Naive thymus-derived CD8-positive, alpha-beta T cell (primary cell): ENCODE data around the gene TMEM209. TPM values are rescaled to one million over a fixed set of nuclear protein-coding genes. Genes with fewer than 3 reads are reported as not detected.

Experiments used
- ATAC-seq, 2 donors: fragments of 150-1000 bp; cut with Tn5 transposase in 1 of 2; sonication (Bioruptor Pico), chemical (Tn5 transposase) in 1 of 2; 1 replicate in 1 of 2; 2 replicates in 1 of 2; pipeline ENCODE4 v1.10.0; 2021; ENCODE audit warnings: mild to moderate bottlenecking in 2 of 2, moderate library complexity in 2 of 2
- POLR2A ChIA-PET: fragments of 350-600 bp; sonication (Branson Sonifier 250); formaldehyde crosslinking; loops from one replicate; lab custom pipeline; 2021; ENCODE audit warnings: antibody characterized with exemption; lab: Charles Lee
- DNase-seq, 10 donors: peaks; one replicate each; pipeline versions ENCODE4 v3.0.0 to v3.0.0-alpha.2; 2020 to 2022
- H3K27ac Mint-ChIP-seq, 10 donors: one replicate each; pipeline ENCODE4 v1.8.0; 2020 to 2022; ENCODE audit warnings: mild to moderate bottlenecking in 10 of 10, mixed read lengths in 10 of 10, moderate library complexity in 4 of 10, inconsistent platforms in 1 of 10
- H3K27me3 Mint-ChIP-seq, 5 donors: one replicate each; pipeline ENCODE4 v1.8.0; 2021 to 2022; ENCODE audit warnings: mixed read lengths in 5 of 5
- H3K36me3 Mint-ChIP-seq, 3 donors: one replicate each; pipeline ENCODE4 v1.8.0; 2020 to 2022; ENCODE audit warnings: mixed read lengths in 3 of 3, mild to moderate bottlenecking in 2 of 3, inconsistent platforms in 1 of 3
- H3K4me1 Mint-ChIP-seq, 4 donors: one replicate each; pipeline ENCODE4 v1.8.0; 2021 to 2022; ENCODE audit warnings: mixed read lengths in 4 of 4
- H3K4me3 Mint-ChIP-seq, 10 donors: one replicate each; pipeline ENCODE4 v1.8.0; 2020 to 2022; ENCODE audit warnings: mild to moderate bottlenecking in 10 of 10, mixed read lengths in 10 of 10, moderate library complexity in 6 of 10, inconsistent platforms in 1 of 10
- H3K9me3 Mint-ChIP-seq, 9 donors: one replicate each; pipeline ENCODE4 v1.8.0; 2020 to 2022; ENCODE audit warnings: mixed read lengths in 9 of 9, mild to moderate bottlenecking in 3 of 9, inconsistent platforms in 1 of 9, moderate library complexity in 1 of 9
- polyA plus RNA-seq, 3 donors: library from polyadenylated mRNA; unstranded; fragments of 300-500 nt; fragmentation: Illumina TruSeq; gene quantifications; one replicate each; pipeline ENCODE4 v1.2.3, GENCODE V29; 2021
- total RNA-seq, 8 experiments: library from RNA in 2 of 8; stranded (reverse) in 2 of 8; gene quantifications; one replicate each; pipeline ENCODE4 v1.2.3 and lab custom pipeline; 2021 to 2026

Gene TMEM209
- total and polyA plus RNA-seq, 5 experiments from 2014 or later: 36.9 to 44.3 (median 40.8) TPM

- no peak overlapping the region for H3K4me3 Mint-ChIP-seq
- H3K27ac Mint-ChIP-seq: peak overlapping the region in 1 of 10 donors; percentile 70
- no peaks in the 10 kb centered on the region for H3K27me3 Mint-ChIP-seq
- peaks cover 8 to 25% (median 19%) of the 10 kb centered on the region in 4 donors for H3K4me1 Mint-ChIP-seq
- POLR2A ChIA-PET: no interaction called here
- ATAC-seq (no peak), DNase-seq (no peak)
- H3K36me3 Mint-ChIP-seq: peaks cover 6 to 39% (median 28%) of the 10 kb centered on the region in 3 donors
- H3K9me3 Mint-ChIP-seq: no peaks in the 10 kb centered on the region
Observed at GRCh38 chr7:130136579-130137167, 68.5 kb downstream of the TMEM209 start.

GRCh38 chr7:130135208-130136205 lies 69.7 kb downstream of the TMEM209 start:
- H3K4me1 Mint-ChIP-seq: peaks cover 7 to 20% (median 13%) of the 10 kb centered on the region in 4 donors
- no peaks in the 10 kb centered on the region for H3K27me3 Mint-ChIP-seq
- POLR2A ChIA-PET: interaction anchor here (0.6 kb wide), 1 partner anchor 12 kb away, joined by 4 read pairs; no protein-coding TSS in a partner anchor
- DNase-seq (no peak), ATAC-seq (no peak)
- no peak overlapping the region for H3K4me3 Mint-ChIP-seq
- H3K36me3 Mint-ChIP-seq: peaks cover 6 to 49% (median 35%) of the 10 kb centered on the region in 3 donors
- H3K27ac Mint-ChIP-seq: peak overlapping the region in 1 of 10 donors; percentile 70
- H3K9me3 Mint-ChIP-seq: no peaks in the 10 kb centered on the region

GRCh38 chr7:130134726-130135125 lies 70.5 kb downstream of the TMEM209 start:
- peaks cover 6 to 56% (median 38%) of the 10 kb centered on the region in 3 donors for H3K36me3 Mint-ChIP-seq
- POLR2A ChIA-PET: no interaction called here

GRCh38 chr7:130134106-130134636 lies 71.0 kb downstream of the TMEM209 start:
- H3K4me3 Mint-ChIP-seq: no peak overlapping the region
- H3K27ac Mint-ChIP-seq: no peak overlapping the region

More at GRCh38 chr7:130134726-130135125, 70.5 kb downstream of the TMEM209 start:
- H3K27ac Mint-ChIP-seq: peak overlapping the region in 1 of 10 donors; percentile 7
- DNase-seq (no peak), ATAC-seq (no peak)
- H3K4me1 Mint-ChIP-seq: peaks cover 9 to 18% (median 10%) of the 10 kb centered on the region in 4 donors
- no peaks in the 10 kb centered on the region for H3K9me3 Mint-ChIP-seq
- no peak overlapping the region for H3K4me3 Mint-ChIP-seq
- no peaks in the 10 kb centered on the region for H3K27me3 Mint-ChIP-seq

GRCh38 chr7:130133029-130133782 lies 72.0 kb downstream of the TMEM209 start:
- Mint-ChIP-seq H3K36me3 (peaks cover 6 to 70% (median 47%) of the 10 kb centered on the region in 3 donors), H3K4me3 (no peak overlapping the region), H3K4me1 (peaks cover 5 to 10% (median 8%) of the 10 kb centered on the region in 4 donors), H3K27me3 (no peaks in the 10 kb centered on the region), H3K9me3 (no peaks in the 10 kb centered on the region), H3K27ac (no peak overlapping the region)
- POLR2A ChIA-PET: interaction anchor here (1.5 kb wide), 1 partner anchor 72 kb away, joined by 4 read pairs; the partner anchor contains the start of gene TMEM209
- DNase-seq: no peak
- ATAC-seq: no peak

More at GRCh38 chr7:130134106-130134636, 71.0 kb downstream of the TMEM209 start:
- Mint-ChIP-seq H3K27me3 (no peaks in the 10 kb centered on the region), H3K9me3 (no peaks in the 10 kb centered on the region), H3K4me1 (peaks cover 7 to 14% (median 8%) of the 10 kb centered on the region in 4 donors), H3K36me3 (peaks cover 6 to 62% (median 43%) of the 10 kb centered on the region in 3 donors)
- DNase-seq (no peak), ATAC-seq (no peak)
- POLR2A ChIA-PET: no interaction called here

GRCh38 chr7:130131964-130132875 lies 73.0 kb downstream of the TMEM209 start:
- Mint-ChIP-seq H3K36me3 (peaks cover 6 to 80% (median 53%) of the 10 kb centered on the region in 3 donors), H3K9me3 (no peaks in the 10 kb centered on the region), H3K27ac (no peak overlapping the region), H3K27me3 (no peaks in the 10 kb centered on the region), H3K4me1 (peaks cover 5 to 10% (median 8%) of the 10 kb centered on the region in 4 donors), H3K4me3 (no peak overlapping the region)
- ATAC-seq (no peak), DNase-seq (no peak)
- POLR2A ChIA-PET: interaction anchor here (1.5 kb wide), 1 partner anchor 73 kb away, joined by 4 read pairs; the partner anchor contains the start of gene TMEM209

DNA sequence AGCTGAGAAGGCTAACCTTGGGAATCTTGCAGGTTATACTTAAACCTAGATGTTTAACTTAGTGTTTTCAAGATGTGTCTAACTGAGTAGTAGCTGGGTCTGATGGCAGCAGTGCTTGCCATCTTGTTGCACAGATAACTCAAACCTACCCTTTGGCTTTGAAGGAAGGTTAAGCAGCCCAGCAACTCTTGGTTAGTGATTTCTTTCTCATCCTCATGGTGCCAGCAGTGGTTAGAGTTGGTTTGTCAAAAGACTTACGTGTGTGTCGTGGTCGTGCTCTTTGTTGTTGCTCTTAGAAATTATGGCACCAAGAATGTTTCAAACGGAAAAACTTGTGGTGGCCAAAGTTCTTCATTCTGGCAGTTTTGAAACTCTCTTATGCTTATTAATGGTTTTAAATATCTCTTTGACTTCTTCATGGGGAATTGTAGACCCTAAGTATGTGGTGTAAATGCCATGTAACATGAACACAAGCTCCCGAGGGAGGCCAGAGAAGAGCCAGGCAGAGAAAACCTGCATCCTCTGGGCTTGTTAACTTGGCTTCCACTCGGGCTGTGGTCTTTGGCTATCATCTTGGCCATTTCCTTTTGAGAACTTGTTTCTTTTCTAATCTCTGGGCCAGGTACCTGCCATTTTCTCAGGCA lies 73.9 kb downstream of the TMEM209 start:
- H3K36me3 Mint-ChIP-seq: peaks cover 5 to 87% (median 58%) of the 10 kb centered on the region in 3 donors
- POLR2A ChIA-PET: no interaction called here
- H3K27me3 Mint-ChIP-seq: no peaks in the 10 kb centered on the region
- no peak overlapping the region for H3K4me3 Mint-ChIP-seq
- no peaks in the 10 kb centered on the region for H3K9me3 Mint-ChIP-seq
- no peak for ATAC-seq
- peaks cover 5 to 8% (median 7%) of the 10 kb centered on the region in 4 donors for H3K4me1 Mint-ChIP-seq
- no peak for DNase-seq
- H3K27ac Mint-ChIP-seq: no peak overlapping the region

DNA sequence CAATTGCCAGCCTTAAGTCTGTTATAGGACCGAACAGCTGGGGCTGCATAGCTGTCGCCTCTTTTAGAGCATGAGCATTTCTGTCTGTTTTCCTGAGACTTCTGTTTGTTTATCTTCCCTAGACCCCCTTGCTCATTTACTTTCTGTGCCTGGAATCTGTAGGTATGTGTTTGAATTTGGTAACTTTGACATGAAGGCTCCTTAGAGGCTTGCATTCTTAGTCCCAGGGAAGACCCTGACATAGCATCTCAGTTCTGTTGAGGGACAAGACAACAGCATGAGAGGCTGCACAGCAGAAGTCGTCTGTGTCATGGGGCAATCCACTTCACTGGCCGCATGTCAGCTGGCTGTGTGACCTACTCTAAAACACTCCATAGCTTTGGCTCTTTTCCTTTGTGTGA lies 76.2 kb downstream of the TMEM209 start:
- H3K27ac Mint-ChIP-seq: no peak overlapping the region
- H3K4me1 Mint-ChIP-seq: peaks cover 0 to 3% (median 0%) of the 10 kb centered on the region in 4 donors

GRCh38 chr7:130127821-130128317 lies 77.3 kb downstream of the TMEM209 start:
- no peaks in the 10 kb centered on the region for H3K9me3 Mint-ChIP-seq
- H3K27me3 Mint-ChIP-seq: no peaks in the 10 kb centered on the region
- no peak overlapping the region for H3K27ac Mint-ChIP-seq
- peaks cover 0 to 3% (median 0%) of the 10 kb centered on the region in 4 donors for H3K4me1 Mint-ChIP-seq
- DNase-seq (no peak), ATAC-seq (no peak)
- POLR2A ChIA-PET: no interaction called here
- no peak overlapping the region for H3K4me3 Mint-ChIP-seq
- H3K36me3 Mint-ChIP-seq: peaks cover 5 to 88% (median 53%) of the 10 kb centered on the region in 3 donors

More for the DNA sequence above, 76.2 kb downstream of the TMEM209 start:
- POLR2A ChIA-PET: no interaction called here
- no peaks in the 10 kb centered on the region for H3K9me3 Mint-ChIP-seq
- H3K4me3 Mint-ChIP-seq: no peak overlapping the region
- ATAC-seq (no peak), DNase-seq (no peak)
- H3K36me3 Mint-ChIP-seq: peaks cover 0 to 84% (median 53%) of the 10 kb centered on the region in 3 donors
- no peaks in the 10 kb centered on the region for H3K27me3 Mint-ChIP-seq

- POLR2A ChIA-PET: no interaction called here
Observed at GRCh38 chr7:130127404-130127803, 77.8 kb downstream of the TMEM209 start.

More at GRCh38 chr7:130127404-130127803, 77.8 kb downstream of the TMEM209 start:
- Mint-ChIP-seq H3K36me3 (peaks cover 5 to 91% (median 56%) of the 10 kb centered on the region in 3 donors), H3K27ac (no peak overlapping the region), H3K4me3 (no peak overlapping the region), H3K27me3 (no peaks in the 10 kb centered on the region), H3K9me3 (no peaks in the 10 kb centered on the region), H3K4me1 (peaks cover 0 to 3% (median 0%) of the 10 kb centered on the region in 4 donors)
- DNase-seq (no peak), ATAC-seq (no peak)
